MM.1S (cell line): ENCODE results near the gene C12orf42.

Source experiments
- DNase-seq: peaks from one replicate; pipeline ENCODE4 v3.0.0-alpha.2; 2015
- H2AFZ ChIP-seq: fragments of 300-600 bp; sonication (generic); 2 replicates; pipeline ENCODE4 v1.6.0; 2016; ENCODE audit warnings: antibody characterized with exemption, low read length
- H3F3A ChIP-seq: fragments of 300-600 bp; sonication (generic); 2 replicates; pipeline ENCODE4 v1.6.1; 2016; ENCODE audit warnings: mild to moderate bottlenecking, antibody characterized with exemption, low read length, moderate library complexity, mixed read lengths; ENCODE audit not compliant: insufficient read depth
- H3K27ac ChIP-seq: fragments of 300-600 bp; sonication (generic); 2 replicates; pipeline ENCODE4 v1.5.1; 2016; ENCODE audit warnings: mild to moderate bottlenecking, low read length
- H3K27me3 ChIP-seq: fragments of 300-600 bp; sonication (generic); replicated peaks from 2 replicates; pipeline ENCODE4 v1.6.0; 2016; ENCODE audit warnings: low read length; ENCODE audit not compliant: insufficient read depth
- H3K36me3 ChIP-seq: fragments of 300-600 bp; sonication (generic); replicated peaks from 2 replicates; pipeline ENCODE4 v1.6.1; 2016; ENCODE audit warnings: mild to moderate bottlenecking, low read length, mixed read lengths; ENCODE audit not compliant: insufficient read depth
- H3K4me1 ChIP-seq: fragments of 300-600 bp; sonication (generic); 2 replicates; pipeline ENCODE4 v1.6.1; 2016; ENCODE audit warnings: low read length, mixed read lengths
- H3K4me2 ChIP-seq: fragments of 300-600 bp; sonication (generic); 2 replicates; pipeline ENCODE4 v1.6.0; 2016; ENCODE audit warnings: low read depth, low read length
- H3K4me3 ChIP-seq: fragments of 300-600 bp; sonication (generic); 2 replicates; pipeline ENCODE4 v1.5.1; 2016; ENCODE audit warnings: low read length, mixed read lengths
- H3K79me2 ChIP-seq: fragments of 300-600 bp; sonication (generic); 2 replicates; pipeline ENCODE4 v1.6.1; 2016; ENCODE audit warnings: mixed run types, low read length, mixed read lengths
- H3K9ac ChIP-seq: fragments of 300-600 bp; sonication (generic); 2 replicates; pipeline ENCODE4 v1.6.1; 2016; ENCODE audit warnings: low read length, mixed read lengths
- H3K9me2 ChIP-seq: fragments of 300-600 bp; sonication (generic); replicated peaks from 2 replicates; pipeline ENCODE4 v1.6.1; 2016; ENCODE audit warnings: mild to moderate bottlenecking, low read length, mixed read lengths; ENCODE audit not compliant: insufficient read depth
- H3K9me3 ChIP-seq: fragments of 300-600 bp; sonication (generic); replicated peaks from 2 replicates; pipeline ENCODE4 v1.6.1; 2016; ENCODE audit warnings: mild to moderate bottlenecking, low read length, mixed read lengths; ENCODE audit not compliant: insufficient read depth
- H4K20me1 ChIP-seq: fragments of 300-600 bp; sonication (generic); 2 replicates; pipeline ENCODE4 v1.6.1; 2016; ENCODE audit warnings: mild to moderate bottlenecking, low read length, moderate library complexity, mixed read lengths; ENCODE audit not compliant: insufficient read depth
- EZH2 ChIP-seq: fragments of 300-600 bp; sonication (generic); optimal IDR thresholded peaks from 2 replicates; pipeline ENCODE3; 2017; ENCODE audit warnings: low read depth, mild to moderate bottlenecking, antibody characterized with exemption, low read length, mixed read lengths
- EZH2phosphoT487 ChIP-seq: fragments of 300-600 bp; sonication (generic); IDR thresholded peaks from 2 replicates; pipeline ENCODE4 v1.6.1; 2018; ENCODE audit warnings: antibody characterized with exemption, low read length
- TF ChIP-seq, protein P1 (sequence below): fragments of 300-600 bp; sonication (generic); IDR thresholded peaks from 2 replicates; pipeline ENCODE4 v1.5.1; 2016; ENCODE audit warnings: antibody characterized with exemption, low read length, mixed read lengths

C12orf42 gene

DNA sequence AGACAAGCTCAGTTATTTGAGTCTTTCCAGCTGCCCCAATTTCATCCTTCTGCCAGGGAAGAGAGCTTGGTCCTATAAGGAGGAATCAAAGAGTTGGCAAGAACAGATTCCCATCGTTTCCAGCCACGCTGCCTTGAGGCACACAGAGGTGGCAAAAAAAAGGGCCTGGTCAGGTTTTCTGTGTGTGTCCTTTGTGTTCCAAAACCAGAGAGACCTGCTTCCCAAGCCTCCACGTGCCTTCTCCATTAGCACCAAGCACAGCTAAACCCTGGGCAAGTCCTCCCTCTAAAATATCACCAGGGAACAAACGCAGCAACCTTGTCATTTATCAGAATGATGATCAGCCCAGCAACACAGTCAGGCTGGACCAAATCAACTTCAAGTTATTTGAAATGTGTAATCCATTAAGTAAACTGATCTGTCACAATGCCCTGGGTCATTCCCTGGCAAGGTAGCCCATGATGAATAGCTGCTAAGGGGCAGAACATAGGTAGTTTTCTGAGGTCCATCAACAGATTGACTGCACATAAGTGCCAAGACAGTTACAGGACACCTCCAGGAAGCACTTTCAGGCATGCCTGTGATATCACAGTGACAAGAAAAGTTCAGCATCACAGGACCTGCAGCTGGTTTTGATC, 28.6 kb upstream of the C12orf42 start:
- Histone ChIP-seq H3K9me3 (no peaks in the 10 kb centered on the region), H3K27me3 (no peaks in the 10 kb centered on the region), H3K4me2 (no peak overlapping the region), H3K4me1 (no peaks in the 10 kb centered on the region), H3K9ac (no peak overlapping the region), H3K4me3 (no peak overlapping the region), H3K79me2 (no peaks in the 10 kb centered on the region), H3F3A (no peaks in the 10 kb centered on the region), H3K36me3 (no peaks in the 10 kb centered on the region), H3K27ac (no peak overlapping the region), H2AFZ (no peak overlapping the region), H3K9me2 (no peaks in the 10 kb centered on the region), H4K20me1 (no peaks in the 10 kb centered on the region)
- TF ChIP-seq EZH2phosphoT487 (no peak), EZH2 (no peak)
- TF ChIP-seq, protein P1, sequence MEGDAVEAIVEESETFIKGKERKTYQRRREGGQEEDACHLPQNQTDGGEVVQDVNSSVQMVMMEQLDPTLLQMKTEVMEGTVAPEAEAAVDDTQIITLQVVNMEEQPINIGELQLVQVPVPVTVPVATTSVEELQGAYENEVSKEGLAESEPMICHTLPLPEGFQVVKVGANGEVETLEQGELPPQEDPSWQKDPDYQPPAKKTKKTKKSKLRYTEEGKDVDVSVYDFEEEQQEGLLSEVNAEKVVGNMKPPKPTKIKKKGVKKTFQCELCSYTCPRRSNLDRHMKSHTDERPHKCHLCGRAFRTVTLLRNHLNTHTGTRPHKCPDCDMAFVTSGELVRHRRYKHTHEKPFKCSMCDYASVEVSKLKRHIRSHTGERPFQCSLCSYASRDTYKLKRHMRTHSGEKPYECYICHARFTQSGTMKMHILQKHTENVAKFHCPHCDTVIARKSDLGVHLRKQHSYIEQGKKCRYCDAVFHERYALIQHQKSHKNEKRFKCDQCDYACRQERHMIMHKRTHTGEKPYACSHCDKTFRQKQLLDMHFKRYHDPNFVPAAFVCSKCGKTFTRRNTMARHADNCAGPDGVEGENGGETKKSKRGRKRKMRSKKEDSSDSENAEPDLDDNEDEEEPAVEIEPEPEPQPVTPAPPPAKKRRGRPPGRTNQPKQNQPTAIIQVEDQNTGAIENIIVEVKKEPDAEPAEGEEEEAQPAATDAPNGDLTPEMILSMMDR = no peak
- no peak for DNase-seq

DNA sequence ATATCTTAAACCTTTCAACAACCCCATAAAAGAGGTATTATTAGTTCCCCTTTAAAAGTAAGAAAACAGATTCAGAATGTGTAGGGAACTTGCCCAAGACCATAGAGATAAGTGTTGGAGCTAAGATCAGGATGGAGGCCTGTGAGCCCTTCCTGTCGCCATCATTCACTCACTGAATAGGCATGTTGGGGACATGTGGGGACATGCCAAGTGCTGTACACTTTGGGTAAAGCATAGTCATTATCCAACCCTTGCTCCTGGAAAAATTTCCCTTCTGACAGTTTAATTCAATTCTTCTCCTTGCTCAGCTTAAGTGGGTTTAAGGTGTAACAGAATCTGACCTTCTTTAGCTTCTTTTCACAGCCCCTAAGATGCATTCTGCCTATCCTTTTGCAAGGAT, 28.0 kb upstream of the C12orf42 start:
- no peak overlapping the region for H3K27ac ChIP-seq
- no peaks in the 10 kb centered on the region for H3K4me1 ChIP-seq
- H3K9ac ChIP-seq = no peak overlapping the region
- no peak overlapping the region for H3K4me2 ChIP-seq
- H3K9me2 ChIP-seq = no peaks in the 10 kb centered on the region
- H3K4me3 ChIP-seq = no peak overlapping the region
- no peak for DNase-seq
- H3F3A ChIP-seq = no peaks in the 10 kb centered on the region
- no peaks in the 10 kb centered on the region for H3K9me3 ChIP-seq
- no peaks in the 10 kb centered on the region for H3K79me2 ChIP-seq
- H4K20me1 ChIP-seq = no peaks in the 10 kb centered on the region
- no peak overlapping the region for H2AFZ ChIP-seq
- no peaks in the 10 kb centered on the region for H3K36me3 ChIP-seq
- TF ChIP-seq EZH2phosphoT487 (no peak), EZH2 (no peak)
- TF ChIP-seq, protein P1 = no peak
- no peaks in the 10 kb centered on the region for H3K27me3 ChIP-seq

DNA sequence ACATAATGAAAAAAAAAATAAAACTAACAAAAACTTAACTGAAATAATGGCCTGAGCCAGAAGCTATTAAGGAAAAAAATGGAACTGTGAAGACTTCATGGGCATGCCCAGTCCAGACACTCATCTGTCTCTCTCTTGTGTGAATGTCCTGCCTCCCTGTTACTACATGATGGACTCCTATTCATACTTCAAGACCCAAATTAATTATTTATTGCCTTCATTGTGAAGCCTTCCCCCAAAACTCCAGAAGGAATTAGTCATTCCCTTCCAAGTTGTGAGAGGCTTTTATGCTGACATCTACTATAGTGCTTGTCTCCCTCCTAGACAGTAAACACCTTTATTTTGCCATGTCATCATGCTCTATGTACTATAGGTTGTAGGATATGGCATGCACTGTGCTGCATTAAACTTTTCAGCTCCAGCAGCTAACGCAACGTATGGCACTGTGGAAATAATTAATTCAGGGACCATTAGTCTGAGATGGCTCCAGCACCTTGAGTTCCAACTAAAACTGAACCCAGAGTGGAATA, 25.0 kb upstream of the C12orf42 start:
- Histone ChIP-seq H3F3A (no peaks in the 10 kb centered on the region), H3K27ac (no peak overlapping the region), H3K9ac (no peak overlapping the region), H3K27me3 (no peaks in the 10 kb centered on the region), H3K4me2 (no peak overlapping the region), H3K9me3 (no peaks in the 10 kb centered on the region), H3K36me3 (no peaks in the 10 kb centered on the region), H3K79me2 (no peaks in the 10 kb centered on the region), H4K20me1 (no peaks in the 10 kb centered on the region), H3K4me3 (no peak overlapping the region), H2AFZ (no peak overlapping the region), H3K9me2 (no peaks in the 10 kb centered on the region), H3K4me1 (no peaks in the 10 kb centered on the region)
- TF ChIP-seq EZH2phosphoT487 (no peak), EZH2 (no peak)
- TF ChIP-seq, protein P1 = no peak
- DNase-seq = no peak
